Fibroblast of skin of abdomen (primary cell): ENCODE data around the gene STAT3.
"Not testable (repeated sequence)": the region's sequence is repeated elsewhere in the genome, so short reads cannot be mapped to it uniquely, and the experiment has no call there.

ENCODE experiments used
- DNase-seq: peaks from one replicate; pipeline ENCODE4 v3.0.0-alpha.2; 2013

The STAT3 gene

DNA sequence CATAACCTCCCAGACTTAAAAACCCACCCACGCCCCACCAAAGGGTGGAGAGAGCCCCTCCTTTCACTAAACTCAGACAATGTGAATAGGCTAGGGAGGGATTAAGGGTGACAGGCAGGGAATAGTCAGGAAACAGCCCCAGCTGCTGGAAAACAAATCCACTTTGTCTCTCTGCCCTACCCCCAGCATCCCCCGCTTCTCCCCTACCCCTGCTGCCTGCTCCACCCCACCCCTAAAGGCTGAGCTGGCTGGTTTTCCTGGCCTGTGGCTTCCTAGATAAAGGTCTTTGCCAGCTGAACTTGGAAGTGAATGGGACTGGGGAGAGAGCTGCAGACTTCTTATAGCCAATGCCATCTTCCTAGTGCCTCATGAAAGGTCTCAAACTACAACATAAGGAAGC lies 19.8 kb upstream of the STAT3 start:
- DNase-seq, result no peak

DNA sequence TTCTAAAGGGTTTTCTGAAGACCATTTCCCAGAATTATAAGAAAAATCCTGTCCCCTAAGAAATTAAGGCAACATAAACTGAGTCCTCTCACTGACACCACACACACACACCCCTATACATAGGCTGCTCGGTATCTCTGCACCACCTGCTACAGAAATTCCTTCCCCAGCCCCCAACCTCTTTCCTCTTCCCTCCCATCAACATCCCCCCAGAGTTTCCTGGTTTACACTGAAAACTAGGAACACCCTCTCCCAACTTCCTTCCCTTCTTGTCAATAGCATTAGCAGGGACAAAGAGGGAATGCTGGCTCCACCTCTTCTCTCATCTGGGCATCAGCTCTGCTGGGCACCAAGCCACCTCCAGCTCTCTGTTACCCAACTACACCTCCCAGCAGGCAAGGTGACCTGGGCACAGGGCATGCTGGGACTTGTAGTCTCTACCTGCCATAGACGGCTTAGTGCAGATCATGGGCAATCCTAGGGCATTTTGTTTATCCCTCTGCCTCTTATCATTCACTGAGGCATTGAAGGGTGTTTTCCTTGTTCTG lies 19.1 kb upstream of the STAT3 start:
- no peak for DNase-seq

GRCh38 chr17:42406615-42407288 lies 18.5 kb upstream of the STAT3 start:
- no peak for DNase-seq

- DNase-seq, result peak; percentile 65
Measured at GRCh38 chr17:42405963-42406495, 17.8 kb upstream of the STAT3 start.

DNA sequence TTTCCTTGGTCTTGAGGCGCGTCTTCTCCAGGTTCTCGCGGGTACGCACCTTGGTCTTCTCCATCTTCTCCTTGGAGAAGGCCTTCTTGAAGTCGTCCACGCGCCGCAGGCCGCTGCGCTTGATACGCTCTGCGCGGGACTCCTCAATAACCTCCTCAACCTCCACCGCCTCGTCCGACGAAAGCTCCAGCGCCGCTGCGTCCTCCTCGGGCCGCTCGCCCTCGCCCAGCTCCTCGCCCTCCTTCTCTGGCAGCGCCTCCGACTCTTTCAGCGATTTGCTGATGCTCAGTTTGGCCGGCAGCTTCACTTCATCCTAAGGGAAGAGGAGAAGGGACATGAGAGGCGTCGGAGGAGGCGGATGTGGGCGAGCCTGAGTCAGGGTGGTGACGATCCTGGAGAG lies 16.8 kb upstream of the STAT3 start:
- no peak for DNase-seq

DNA sequence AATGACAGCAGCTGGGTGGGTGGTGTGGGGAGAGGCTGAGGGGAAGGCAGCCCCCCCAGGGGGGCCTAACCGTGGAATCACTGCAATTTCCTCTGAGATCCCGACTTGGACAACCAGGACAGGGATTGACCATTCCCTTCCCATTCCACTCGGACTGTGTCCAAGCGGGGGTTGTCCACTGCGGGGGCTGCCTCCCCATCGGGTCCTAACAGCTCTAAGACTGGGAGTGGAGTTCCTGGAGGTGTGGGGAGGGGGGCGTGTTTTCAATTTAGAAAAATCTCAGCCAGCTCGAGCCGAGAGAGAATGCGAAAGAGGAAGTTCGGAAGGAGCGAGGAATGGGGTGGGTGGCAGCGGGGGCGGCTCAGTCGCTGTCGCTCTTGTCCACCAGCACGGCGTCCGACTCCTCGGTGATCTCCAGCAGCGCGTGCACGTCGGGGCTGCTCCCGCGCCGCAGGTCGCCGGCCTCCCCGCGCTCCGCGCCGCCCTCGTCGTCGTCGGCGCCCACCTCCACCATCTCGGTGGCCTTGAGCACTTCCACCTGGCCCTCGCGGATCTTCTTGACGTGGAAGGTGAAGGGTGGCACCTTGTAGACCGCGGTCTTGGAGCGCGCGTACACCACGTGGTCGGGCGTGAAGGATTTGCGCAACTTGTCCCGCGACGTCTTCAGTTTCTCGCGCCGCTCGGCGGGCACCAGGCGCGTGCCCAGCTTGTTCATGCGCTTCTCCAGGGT lies 16.2 kb upstream of the STAT3 start:
- no peak for DNase-seq

DNA sequence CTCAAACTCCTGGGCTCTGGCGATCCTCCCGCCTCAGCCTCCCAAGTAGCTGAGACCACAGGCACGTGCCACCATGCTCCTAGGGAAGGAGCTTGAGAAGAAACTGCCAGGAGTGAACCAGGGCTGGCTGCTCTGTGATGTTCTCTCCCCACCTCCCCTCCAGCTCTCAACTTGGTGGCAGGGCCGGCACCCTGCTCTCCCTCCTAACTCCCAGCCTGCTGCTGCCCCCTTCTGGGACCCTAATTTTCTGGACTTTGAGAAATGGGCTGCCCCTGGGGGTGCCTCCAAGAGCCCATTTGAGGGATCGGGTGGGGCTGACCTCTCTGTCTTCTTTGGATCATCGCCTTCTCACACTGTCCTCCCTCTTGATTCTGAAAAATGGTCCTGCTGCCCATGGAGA lies 14.9 kb upstream of the STAT3 start:
- no peak for DNase-seq

DNA sequence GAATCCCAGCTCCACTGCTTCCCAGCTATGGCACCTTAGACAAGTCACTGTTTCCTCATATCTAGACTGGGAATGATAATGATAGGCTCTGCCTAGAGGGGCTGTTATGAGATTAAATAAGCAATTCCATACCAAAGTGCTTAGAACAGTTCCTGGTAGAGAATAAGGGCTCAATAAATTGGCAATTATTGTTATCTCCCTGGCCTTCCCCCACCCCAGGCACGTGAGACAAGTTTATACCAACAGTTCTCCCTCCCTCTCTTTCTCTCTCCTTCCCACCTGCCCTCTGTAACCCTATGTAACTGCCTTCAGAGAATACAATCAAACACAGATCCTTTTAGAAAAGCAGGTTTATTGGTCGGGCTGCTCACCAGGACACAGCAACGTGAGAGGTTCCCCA lies 13.9 kb upstream of the STAT3 start:
- DNase-seq, result no peak

- DNase-seq, result not testable (repeated sequence)
Measured at GRCh38 chr17:42400844-42401375, 12.7 kb upstream of the STAT3 start.

- no peak for DNase-seq
Measured at GRCh38 chr17:42399948-42400843, 12.0 kb upstream of the STAT3 start.

GRCh38 chr17:42399121-42399520 lies 10.9 kb upstream of the STAT3 start:
- DNase-seq, result no peak

- DNase-seq, result not testable (repeated sequence)
Measured at GRCh38 chr17:42395601-42396000, 7.4 kb upstream of the STAT3 start.

DNA sequence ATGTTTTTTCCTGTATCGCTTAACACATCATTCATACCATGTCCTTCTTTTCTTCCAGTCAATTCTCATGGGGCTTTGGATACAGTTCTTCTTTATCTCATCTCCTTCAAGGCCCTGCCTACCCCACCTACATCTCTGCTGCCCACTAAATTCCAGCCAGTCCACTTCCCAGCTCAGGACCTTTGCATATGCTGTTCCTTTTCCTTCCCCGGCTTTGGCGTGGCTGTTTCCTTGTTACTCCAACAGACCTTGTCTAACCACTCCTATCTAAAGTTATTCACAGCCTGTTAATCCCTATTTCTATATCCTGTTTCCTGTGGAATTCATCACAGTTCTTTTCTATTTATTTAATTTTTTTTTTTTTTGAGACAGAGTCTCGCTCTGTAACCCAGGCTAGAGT lies 6.6 kb upstream of the STAT3 start:
- DNase-seq, result no peak

DNA sequence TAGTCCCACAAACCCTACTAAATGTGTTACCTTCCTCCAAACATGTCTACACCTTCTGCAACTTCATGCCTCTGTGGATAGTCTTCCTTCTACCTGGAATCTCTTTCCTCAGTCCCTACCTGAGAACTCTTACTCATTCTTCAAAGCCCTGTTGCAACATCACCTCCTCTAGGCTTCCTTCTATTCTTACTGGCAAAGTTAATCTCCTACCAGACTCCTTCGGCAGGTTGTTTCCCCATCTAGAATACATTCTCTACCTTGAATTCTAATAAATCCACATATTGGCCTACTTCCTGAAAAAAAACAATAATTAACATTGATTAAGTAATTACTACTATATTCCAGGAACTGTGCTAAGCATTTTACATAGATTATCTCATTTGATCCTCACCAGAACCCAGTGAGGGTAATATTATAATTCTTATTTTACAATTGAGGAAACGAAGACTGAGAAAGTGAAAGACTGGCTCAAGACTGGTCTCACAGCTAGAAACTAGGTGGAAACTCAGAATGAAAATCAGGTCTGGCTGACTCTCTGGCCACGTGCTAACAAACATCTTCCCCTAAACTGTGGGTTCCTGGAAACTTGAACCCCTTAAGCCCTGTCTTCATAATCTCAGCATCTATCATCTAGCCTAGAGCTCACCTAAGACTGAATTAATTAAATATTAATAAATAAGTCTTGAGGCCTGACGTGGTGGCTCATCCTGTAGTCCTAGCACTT lies 4.6 kb upstream of the STAT3 start:
- no peak for DNase-seq

DNA sequence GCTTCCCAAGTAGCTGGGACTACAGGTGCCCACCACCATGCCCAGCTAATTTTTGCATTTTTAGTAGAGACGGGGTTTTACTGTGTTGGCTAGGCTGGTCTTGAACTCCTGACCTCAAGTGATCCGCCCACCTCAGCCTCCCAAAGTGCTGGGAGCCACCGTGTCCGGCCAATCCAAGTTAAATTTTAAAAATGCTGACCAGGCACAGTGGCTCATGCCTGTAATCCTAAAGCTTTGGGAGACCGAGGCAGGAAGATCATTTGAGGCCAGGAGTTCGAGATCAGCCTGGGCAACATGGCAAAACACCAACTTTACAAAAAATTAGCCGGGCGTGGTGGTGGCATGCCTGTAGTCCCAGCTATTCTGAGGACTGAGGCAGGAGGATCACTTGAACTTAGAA lies 3.2 kb upstream of the STAT3 start:
- not testable (repeated sequence) for DNase-seq

DNA sequence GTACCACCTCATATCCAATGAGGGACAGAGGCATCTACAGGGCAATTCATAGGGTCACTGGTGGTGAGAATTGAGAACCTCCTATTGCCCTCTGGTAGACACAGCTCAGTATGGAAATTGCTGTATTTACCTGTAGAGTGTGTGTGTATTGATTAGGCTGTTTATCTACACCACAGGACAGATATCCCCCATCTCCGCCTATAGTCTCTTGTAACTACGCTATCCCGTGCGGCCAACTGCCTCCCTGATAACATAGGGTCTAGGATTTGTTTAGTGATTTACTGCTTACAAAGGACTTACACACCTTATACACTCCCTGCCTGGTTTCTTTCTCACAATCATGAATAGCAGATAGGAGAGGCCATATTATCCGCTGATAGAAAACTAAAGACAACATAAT lies 1.7 kb upstream of the STAT3 start:
- DNase-seq, result no peak

DNA sequence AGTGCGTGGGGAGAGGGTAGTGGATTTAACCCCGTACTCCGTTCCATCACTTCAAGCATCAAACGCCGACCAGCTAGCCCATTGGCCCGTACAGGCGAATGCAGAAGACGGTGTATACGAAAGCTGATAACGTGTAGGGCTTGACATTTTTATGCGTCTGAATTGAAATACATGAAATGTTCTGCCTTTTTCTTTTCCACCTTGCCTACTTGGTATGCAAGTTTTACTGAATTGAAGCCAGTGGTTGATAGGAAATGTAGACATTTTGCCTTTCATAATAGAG lies 834 bp upstream of the STAT3 start:
- no peak for DNase-seq

- DNase-seq, result no peak
Measured at GRCh38 chr17:42387661-42388380, 421 bp downstream of the STAT3 start.

DNA sequence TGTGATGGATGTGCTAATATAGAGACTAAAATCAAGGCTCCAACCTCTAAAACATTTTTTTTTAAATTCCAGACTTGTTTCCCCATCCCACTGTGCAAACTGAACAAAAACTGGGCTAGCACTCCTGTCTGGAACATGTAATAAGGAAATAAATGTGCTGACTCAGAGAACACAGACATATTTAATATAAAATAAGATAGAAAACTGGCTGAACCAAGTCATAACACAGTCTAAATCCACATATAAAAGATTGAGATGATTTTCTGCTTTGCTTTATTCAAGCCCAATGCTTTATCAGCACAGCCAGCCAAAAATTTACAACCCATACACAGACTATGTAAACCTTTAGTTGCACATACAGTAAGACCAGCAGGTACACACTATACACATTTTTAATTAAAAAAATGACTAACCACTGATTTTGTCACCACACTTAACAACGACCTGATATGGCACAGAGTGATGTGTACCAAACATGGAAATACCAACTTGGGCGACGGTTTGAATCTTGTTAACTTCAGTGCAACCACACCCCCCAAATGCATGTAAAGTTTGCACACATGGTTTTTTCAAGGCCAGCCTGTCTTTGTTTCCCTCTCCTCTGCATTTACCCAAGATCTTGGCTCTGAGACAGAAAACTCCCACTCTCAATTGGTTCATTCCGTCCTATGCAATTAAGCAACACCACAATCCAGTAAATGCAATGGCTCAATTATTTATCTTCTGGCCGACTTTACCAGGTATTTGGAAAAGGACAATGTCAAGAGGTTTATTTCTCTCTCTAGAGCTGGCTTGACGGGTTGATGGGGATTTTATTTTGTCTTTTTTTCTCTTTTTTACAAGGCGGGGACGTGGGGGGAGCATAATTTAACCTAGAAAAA lies 1.2 kb downstream of the STAT3 start:
- DNase-seq, result peak; percentile 74

DNA sequence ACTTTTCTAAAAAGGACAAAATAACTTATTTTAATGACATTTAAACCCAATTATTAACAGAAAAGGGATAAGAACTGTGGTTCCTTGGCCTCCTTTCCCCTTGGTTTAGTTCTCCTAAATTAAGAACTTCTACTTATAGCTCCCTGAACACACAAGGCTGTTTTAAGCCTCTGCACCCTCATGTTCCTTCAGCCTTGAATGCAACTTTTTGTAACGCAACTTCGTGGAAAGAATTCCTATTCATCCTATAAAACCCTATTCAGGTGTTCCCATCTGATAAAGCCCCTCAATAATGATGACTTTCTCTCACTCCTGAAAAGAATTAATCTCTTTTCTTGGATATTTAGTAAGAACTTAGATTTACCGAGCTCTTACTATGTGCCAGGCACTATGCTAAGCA lies 6.3 kb downstream of the STAT3 start:
- no peak for DNase-seq
